ENCODE results near the gene OXTR.

Gene OXTR

GRCh38 chr3:8784676-8785435, 15.4 kb upstream of the OXTR start:
- H3K4me1 ChIP-seq (ENCODE audit: control insufficient read depth, insufficient read depth, low read length): no peaks in the 10 kb centered on the region
- no peak overlapping the region for H3K4me3 ChIP-seq (ENCODE audit: low read length in 2 of 2)
- no peak overlapping the region for H3K27ac ChIP-seq (ENCODE audit: low read length)
- no peak overlapping the region for H3K9ac ChIP-seq (ENCODE audit: low read length in 2 of 2)
- no peaks in the 10 kb centered on the region for H3K27me3 ChIP-seq (ENCODE audit: control insufficient read depth in 1 of 2, insufficient read depth in 2 of 2, low read length in 2 of 2)
- H3K9me3 ChIP-seq (ENCODE audit: control insufficient read depth in 2 of 2, low read length in 2 of 2): peaks cover 0 to 5% of the 10 kb centered on the region in 2 donors
- H3K36me3 ChIP-seq (ENCODE audit: control insufficient read depth in 2 of 2, insufficient read depth in 2 of 2, low read length in 2 of 2): no peaks in the 10 kb centered on the region

- Histone ChIP-seq H3K36me3 (ENCODE audit: control insufficient read depth in 2 of 2, insufficient read depth in 2 of 2, low read length in 2 of 2) (no peaks in the 10 kb centered on the region), H3K27ac (ENCODE audit: low read length) (no peak overlapping the region), H3K9ac (ENCODE audit: low read length in 2 of 2) (no peak overlapping the region), H3K27me3 (ENCODE audit: control insufficient read depth in 1 of 2, insufficient read depth in 2 of 2, low read length in 2 of 2) (no peaks in the 10 kb centered on the region), H3K4me1 (ENCODE audit: control insufficient read depth, insufficient read depth, low read length) (no peaks in the 10 kb centered on the region), H3K4me3 (ENCODE audit: low read length in 2 of 2) (no peak overlapping the region), H3K9me3 (ENCODE audit: control insufficient read depth in 2 of 2, low read length in 2 of 2) (no peaks in the 10 kb centered on the region)
Measured at GRCh38 chr3:8780279-8780678, 10.9 kb upstream of the OXTR start.

GRCh38 chr3:8778475-8778874, 9.1 kb upstream of the OXTR start:
- no peak overlapping the region for H3K9ac ChIP-seq (ENCODE audit: low read length in 2 of 2)
- peaks cover 6% of the 10 kb centered on the region for H3K4me1 ChIP-seq (ENCODE audit: control insufficient read depth, insufficient read depth, low read length)
- no peak overlapping the region for H3K27ac ChIP-seq (ENCODE audit: low read length)
- no peaks in the 10 kb centered on the region for H3K36me3 ChIP-seq (ENCODE audit: control insufficient read depth in 2 of 2, insufficient read depth in 2 of 2, low read length in 2 of 2)
- H3K4me3 ChIP-seq (ENCODE audit: low read length in 2 of 2): no peak overlapping the region
- H3K9me3 ChIP-seq (ENCODE audit: control insufficient read depth in 2 of 2, low read length in 2 of 2): no peaks in the 10 kb centered on the region
- no peaks in the 10 kb centered on the region for H3K27me3 ChIP-seq (ENCODE audit: control insufficient read depth in 1 of 2, insufficient read depth in 2 of 2, low read length in 2 of 2)

GRCh38 chr3:8777978-8778267, 8.5 kb upstream of the OXTR start:
- Histone ChIP-seq H3K27ac (ENCODE audit: low read length) (no peak overlapping the region), H3K9me3 (ENCODE audit: control insufficient read depth in 2 of 2, low read length in 2 of 2) (no peaks in the 10 kb centered on the region), H3K4me3 (ENCODE audit: low read length in 2 of 2) (no peak overlapping the region), H3K27me3 (ENCODE audit: control insufficient read depth in 1 of 2, insufficient read depth in 2 of 2, low read length in 2 of 2) (no peaks in the 10 kb centered on the region), H3K4me1 (ENCODE audit: control insufficient read depth, insufficient read depth, low read length) (peaks cover 6% of the 10 kb centered on the region), H3K36me3 (ENCODE audit: control insufficient read depth in 2 of 2, insufficient read depth in 2 of 2, low read length in 2 of 2) (no peaks in the 10 kb centered on the region), H3K9ac (ENCODE audit: low read length in 2 of 2) (no peak overlapping the region)

GRCh38 chr3:8777201-8777977, 8.0 kb upstream of the OXTR start:
- Histone ChIP-seq H3K27me3 (ENCODE audit: control insufficient read depth in 1 of 2, insufficient read depth in 2 of 2, low read length in 2 of 2) (no peaks in the 10 kb centered on the region), H3K27ac (ENCODE audit: low read length) (no peak overlapping the region), H3K9me3 (ENCODE audit: control insufficient read depth in 2 of 2, low read length in 2 of 2) (no peaks in the 10 kb centered on the region), H3K4me3 (ENCODE audit: low read length in 2 of 2) (no peak overlapping the region), H3K4me1 (ENCODE audit: control insufficient read depth, insufficient read depth, low read length) (peaks cover 6% of the 10 kb centered on the region), H3K36me3 (ENCODE audit: control insufficient read depth in 2 of 2, insufficient read depth in 2 of 2, low read length in 2 of 2) (no peaks in the 10 kb centered on the region), H3K9ac (ENCODE audit: low read length in 2 of 2) (no peak overlapping the region)

- Histone ChIP-seq H3K9me3 (ENCODE audit: control insufficient read depth in 2 of 2, low read length in 2 of 2) (no peaks in the 10 kb centered on the region), H3K4me1 (ENCODE audit: control insufficient read depth, insufficient read depth, low read length) (peaks cover 6% of the 10 kb centered on the region), H3K36me3 (ENCODE audit: control insufficient read depth in 2 of 2, insufficient read depth in 2 of 2, low read length in 2 of 2) (no peaks in the 10 kb centered on the region), H3K9ac (ENCODE audit: low read length in 2 of 2) (no peak overlapping the region), H3K27me3 (ENCODE audit: control insufficient read depth in 1 of 2, insufficient read depth in 2 of 2, low read length in 2 of 2) (peaks cover 0 to 4% of the 10 kb centered on the region in 2 donors), H3K4me3 (ENCODE audit: low read length in 2 of 2) (no peak overlapping the region), H3K27ac (ENCODE audit: low read length) (no peak overlapping the region)
Measured at GRCh38 chr3:8776406-8776805, 7.0 kb upstream of the OXTR start.

GRCh38 chr3:8775602-8776001, 6.2 kb upstream of the OXTR start:
- no peaks in the 10 kb centered on the region for H3K36me3 ChIP-seq (ENCODE audit: control insufficient read depth in 2 of 2, insufficient read depth in 2 of 2, low read length in 2 of 2)
- H3K4me1 ChIP-seq (ENCODE audit: control insufficient read depth, insufficient read depth, low read length): peaks cover 6% of the 10 kb centered on the region
- H3K9ac ChIP-seq (ENCODE audit: low read length in 2 of 2): no peak overlapping the region
- H3K27ac ChIP-seq (ENCODE audit: low read length): no peak overlapping the region
- H3K27me3 ChIP-seq (ENCODE audit: control insufficient read depth in 1 of 2, insufficient read depth in 2 of 2, low read length in 2 of 2): peaks cover 0 to 4% of the 10 kb centered on the region in 2 donors
- no peak overlapping the region for H3K4me3 ChIP-seq (ENCODE audit: low read length in 2 of 2)
- no peaks in the 10 kb centered on the region for H3K9me3 ChIP-seq (ENCODE audit: control insufficient read depth in 2 of 2, low read length in 2 of 2)

GRCh38 chr3:8775181-8775580, 5.8 kb upstream of the OXTR start:
- Histone ChIP-seq H3K9ac (ENCODE audit: low read length in 2 of 2) (no peak overlapping the region), H3K4me1 (ENCODE audit: control insufficient read depth, insufficient read depth, low read length) (peaks cover 6% of the 10 kb centered on the region), H3K27me3 (ENCODE audit: control insufficient read depth in 1 of 2, insufficient read depth in 2 of 2, low read length in 2 of 2) (peaks cover under 1 to 8% of the 10 kb centered on the region in 2 donors), H3K4me3 (ENCODE audit: low read length in 2 of 2) (no peak overlapping the region), H3K9me3 (ENCODE audit: control insufficient read depth in 2 of 2, low read length in 2 of 2) (no peaks in the 10 kb centered on the region), H3K27ac (ENCODE audit: low read length) (no peak overlapping the region), H3K36me3 (ENCODE audit: control insufficient read depth in 2 of 2, insufficient read depth in 2 of 2, low read length in 2 of 2) (no peaks in the 10 kb centered on the region)

GRCh38 chr3:8773941-8774542, 4.6 kb upstream of the OXTR start:
- Histone ChIP-seq H3K27me3 (ENCODE audit: control insufficient read depth in 1 of 2, insufficient read depth in 2 of 2, low read length in 2 of 2) (peaks cover 10 to 13% of the 10 kb centered on the region in 2 donors), H3K27ac (ENCODE audit: low read length) (no peak overlapping the region), H3K36me3 (ENCODE audit: control insufficient read depth in 2 of 2, insufficient read depth in 2 of 2, low read length in 2 of 2) (no peaks in the 10 kb centered on the region), H3K9ac (ENCODE audit: low read length in 2 of 2) (no peak overlapping the region), H3K4me3 (ENCODE audit: low read length in 2 of 2) (no peak overlapping the region), H3K4me1 (ENCODE audit: control insufficient read depth, insufficient read depth, low read length) (peaks cover 12% of the 10 kb centered on the region), H3K9me3 (ENCODE audit: control insufficient read depth in 2 of 2, low read length in 2 of 2) (no peaks in the 10 kb centered on the region)

GRCh38 chr3:8768364-8769087, 887 bp downstream of the OXTR start:
- Histone ChIP-seq H3K27me3 (ENCODE audit: control insufficient read depth in 1 of 2, insufficient read depth in 2 of 2, low read length in 2 of 2) (peaks cover 29 to 37% of the 10 kb centered on the region in 2 donors), H3K4me3 (ENCODE audit: low read length in 2 of 2) (peak overlapping the region in 1 of 2 donors; percentile 67), H3K27ac (ENCODE audit: low read length) (no peak overlapping the region), H3K4me1 (ENCODE audit: control insufficient read depth, insufficient read depth, low read length) (peaks cover 26% of the 10 kb centered on the region), H3K9ac (ENCODE audit: low read length in 2 of 2) (no peak overlapping the region), H3K9me3 (ENCODE audit: control insufficient read depth in 2 of 2, low read length in 2 of 2) (no peaks in the 10 kb centered on the region), H3K36me3 (ENCODE audit: control insufficient read depth in 2 of 2, insufficient read depth in 2 of 2, low read length in 2 of 2) (no peaks in the 10 kb centered on the region)

All from stomach smooth muscle (tissue), 2 donors.